HepG2 (cell line): ENCODE results near the gene CALML5. TPM values are rescaled to one million over a fixed set of nuclear protein-coding genes. Genes with fewer than 3 reads are reported as not detected.

ENCODE experiments used
- ATAC-seq: fragments of 200-7000 bp; cut with Tn5 transposase; 3 replicates; pipeline ENCODE4 v1.9.1; 2020; ENCODE audit warnings: mild to moderate bottlenecking, moderate library complexity
- BruUV-seq: library from RNA; stranded (reverse); fragments of 400-500 nt; replicated peaks from 2 replicates; lab custom pipeline; 2021; lab: Mats Ljungman, UMichigan
- CTCF ChIA-PET: fragments of 300-600 bp; formaldehyde crosslinking; extraction: SDS; loops from one replicate; lab custom pipeline; 2021; ENCODE audit warnings: low total read pairs, inconsistent platforms, low intra/inter-chr PET ratio; lab: Yijun Ruan, JAX
- POLR2A ChIA-PET: fragments of 350-600 bp; sonication (Branson Sonifier 250); formaldehyde crosslinking; loops from one replicate; lab custom pipeline; 2020; ENCODE audit warnings: antibody characterized with exemption, inconsistent platforms; lab: Yijun Ruan, JAX
- DNase-seq: peaks from one replicate; pipeline ENCODE4 v3.0.0-alpha.2; 2015; ENCODE audit warnings: low spot score
- FAIRE-seq: peaks from 3 replicates; lab custom pipeline; 2011; peaks lifted over from hg19 to GRCh38; lab: Jason Lieb, UNC
- H2AFZ ChIP-seq: one replicate; pipeline ENCODE4 v1.6.1; 2011; ENCODE audit warnings: low read length, inconsistent platforms
- H3K27ac ChIP-seq: fragments of 300-600 bp; 3 replicates; pipeline ENCODE4 v1.8.0; 2011; ENCODE audit warnings: mixed run types, mild to moderate bottlenecking, mixed read lengths, low read length, inconsistent platforms; ENCODE audit not compliant: insufficient read depth; ENCODE audit errors: extremely low read length
- H3K27me3 ChIP-seq, 2 experiments: fragments of 200-600 bp in 1 of 2; 2 replicates in 1 of 2; 3 replicates in 1 of 2; pipeline versions ENCODE4 v1.6.0 to v1.8.0; 2011; ENCODE audit warnings: low read length in 2 of 2, mild to moderate bottlenecking in 2 of 2, moderate library complexity in 2 of 2, inconsistent platforms in 1 of 2; ENCODE audit not compliant: insufficient read depth in 2 of 2, control insufficient read depth in 1 of 2
- H3K36me3 ChIP-seq, 2 experiments: fragments of 200-600 bp in 1 of 2; replicated peaks in 1 of 2; 2 replicates in 1 of 2; 3 replicates in 1 of 2; pipeline versions ENCODE4 v1.5.1 to v1.8.0; 2011; ENCODE audit warnings: low read length in 2 of 2, inconsistent platforms in 1 of 2; ENCODE audit not compliant: insufficient read depth in 2 of 2, control insufficient read depth in 1 of 2
- H3K4me1 ChIP-seq: 2 replicates; pipeline ENCODE4 v1.5.1; 2012; ENCODE audit warnings: low read length, inconsistent platforms; ENCODE audit not compliant: insufficient read depth
- H3K4me2 ChIP-seq: 2 replicates; pipeline ENCODE4 v1.6.0; 2011; ENCODE audit warnings: low read depth, low read length, inconsistent platforms
- H3K4me3 ChIP-seq, 3 experiments: fragments of 200-600 bp in 1 of 3; sonication (generic), shearing (Covaris generic) in 1 of 3; replicated peaks in 1 of 3; 2 replicates each; pipeline ENCODE4 v1.5.1; 2011 to 2016; ENCODE audit warnings: low read length in 3 of 3, inconsistent platforms in 2 of 3, low read depth in 2 of 3, mild to moderate bottlenecking in 2 of 3, control low read depth in 1 of 3, mixed read lengths in 1 of 3; ENCODE audit not compliant: insufficient read depth in 1 of 3
- H3K79me2 ChIP-seq: one replicate; pipeline ENCODE4 v1.6.1; 2011; ENCODE audit warnings: low read length, inconsistent platforms; ENCODE audit not compliant: insufficient read depth
- H3K9ac ChIP-seq: 2 replicates; pipeline ENCODE4 v1.6.0; 2011; ENCODE audit warnings: mild to moderate bottlenecking, low read depth, low read length, inconsistent platforms; ENCODE audit not compliant: insufficient read depth
- H3K9me3 ChIP-seq: 2 replicates; pipeline ENCODE4 v1.5.1; 2012; ENCODE audit warnings: mild to moderate bottlenecking, low read length
- H4K20me1 ChIP-seq: 2 replicates; pipeline ENCODE4 v1.6.0; 2011; ENCODE audit warnings: inconsistent platforms, mild to moderate bottlenecking, low read length, moderate library complexity; ENCODE audit not compliant: insufficient read depth
- ASH2L ChIP-seq: fragments of 300-600, 200-600 bp; sonication (generic); IDR thresholded peaks from 2 replicates; pipeline ENCODE4 v1.7.0; 2017; ENCODE audit warnings: low read depth, mild to moderate bottlenecking, moderate library complexity, mixed read lengths, low read length; ENCODE audit not compliant: insufficient read length
- ELF1 ChIP-seq: sonication (generic); formaldehyde crosslinking; IDR thresholded peaks from 2 replicates; pipeline ENCODE4 v1.4.0; 2020; ENCODE audit warnings: missing genetic modification reagents
- HMGXB3 ChIP-seq: sonication (generic); formaldehyde crosslinking; IDR thresholded peaks from 2 replicates; pipeline ENCODE4 v1.4.0; 2020; ENCODE audit warnings: missing genetic modification reagents, borderline replicate concordance
- IKZF1 ChIP-seq: fragments of 450-650 bp; IDR thresholded peaks from 2 replicates; pipeline ENCODE4 v1.7.1; 2016
- KDM1A ChIP-seq: IDR thresholded peaks from 2 replicates; pipeline ENCODE4 v1.6.1; 2016; ENCODE audit warnings: missing compliant biosample characterization
- NCOA1 ChIP-seq: sonication (generic); formaldehyde crosslinking; IDR thresholded peaks from 2 replicates; pipeline ENCODE4 v1.9.0; 2021; ENCODE audit warnings: missing genetic modification reagents
- NR3C1 ChIP-seq: sonication (generic); formaldehyde crosslinking; IDR thresholded peaks from 2 replicates; pipeline ENCODE4 v1.4.0; 2020; ENCODE audit warnings: missing genetic modification reagents
- PHF20 ChIP-seq: sonication (generic); formaldehyde crosslinking; IDR thresholded peaks from 2 replicates; pipeline ENCODE4 v1.5.0; 2020; ENCODE audit warnings: mild to moderate bottlenecking, missing genetic modification reagents
- REXO4 ChIP-seq: sonication (generic); formaldehyde crosslinking; IDR thresholded peaks from 2 replicates; pipeline ENCODE4 v1.8.0; 2022; ENCODE audit warnings: missing genetic modification reagents, mild to moderate bottlenecking, borderline replicate concordance
- SALL1 ChIP-seq: sonication (generic); formaldehyde crosslinking; IDR thresholded peaks from 2 replicates; pipeline ENCODE4 v1.8.0; 2022; ENCODE audit warnings: mild to moderate bottlenecking, missing genetic modification reagents
- SALL2 ChIP-seq: sonication (generic); formaldehyde crosslinking; IDR thresholded peaks from 2 replicates; pipeline ENCODE4 v1.8.1; 2023; ENCODE audit warnings: mild to moderate bottlenecking, missing genetic modification reagents, inconsistent platforms
- TRIM24 ChIP-seq: sonication (generic); formaldehyde crosslinking; IDR thresholded peaks from 2 replicates; pipeline ENCODE4 v1.8.0; 2022; ENCODE audit warnings: mild to moderate bottlenecking, missing genetic modification reagents
- ZBTB38 ChIP-seq: sonication (generic); formaldehyde crosslinking; IDR thresholded peaks from 2 replicates; pipeline ENCODE4 v1.5.1; 2020; ENCODE audit warnings: mild to moderate bottlenecking, missing genetic modification reagents
- ZNF569 ChIP-seq: sonication (generic); formaldehyde crosslinking; IDR thresholded peaks from 2 replicates; pipeline ENCODE4 v1.5.0; 2020; ENCODE audit warnings: mild to moderate bottlenecking, missing genetic modification reagents, moderate library complexity, borderline replicate concordance
- ZNF607 ChIP-seq: sonication (generic); formaldehyde crosslinking; IDR thresholded peaks from 2 replicates; pipeline ENCODE4 v1.5.1; 2020; ENCODE audit warnings: missing genetic modification reagents, mild to moderate bottlenecking, borderline replicate concordance
- ZNF652 ChIP-seq: IDR thresholded peaks from 2 replicates; pipeline ENCODE4 v1.6.1; 2016; ENCODE audit warnings: low read depth, borderline replicate concordance
- ZNF747 ChIP-seq: sonication (generic); formaldehyde crosslinking; IDR thresholded peaks from 2 replicates; pipeline ENCODE4 v1.8.1; 2023; ENCODE audit warnings: missing genetic modification reagents, mild to moderate bottlenecking, borderline replicate concordance
- ZNF839 ChIP-seq: sonication (generic); formaldehyde crosslinking; IDR thresholded peaks from 2 replicates; pipeline ENCODE4 v1.4.0; 2020; ENCODE audit warnings: missing genetic modification reagents, mild to moderate bottlenecking, borderline replicate concordance
- ZSCAN25 ChIP-seq: sonication (generic); formaldehyde crosslinking; IDR thresholded peaks from 2 replicates; pipeline ENCODE4 v1.8.0; 2022; ENCODE audit warnings: mild to moderate bottlenecking, missing genetic modification reagents
- WGBS: methylation state at CpG from one replicate; pipeline ENCODE4 v1.1.6; 2017; ENCODE audit warnings: low lambda C conversion rate; 5-methylcytosine and 5-hydroxymethylcytosine counted together
- in situ Hi-C: cut with HindIII; loops from 2 replicates; pipeline ENCODE4 v1.10.0; 2017; ENCODE audit warnings: low pct_unique_long_range_greater_than_20kb; ENCODE audit not compliant: extremely low pct_ligation_motif_present
- intact Hi-C: fragments of 100-400 bp; cut with micrococcal nuclease; formaldehyde crosslinking; loops from one replicate; pipeline ENCODE4 v1.10.0; 2022; ENCODE audit not compliant: unreplicated experiment
- polyA plus RNA-seq, 8 experiments: library from polyadenylated mRNA; depleted of rRNA in 3 of 8; stranded (reverse) in 7 of 8; unstranded in 1 of 8; fragments of >200 nt; fragmentation: Illumina TruSeq in 4 of 8; extraction: Trizol in 4 of 8; gene quantifications; 2 replicates each; pipeline versions ENCODE4 v1.2.1 to v1.2.3, GENCODE V29; 2011 to 2016; ENCODE audit warnings: low read depth in 4 of 8, missing spikeins in 1 of 8, mixed read lengths in 1 of 8; ENCODE audit not compliant: insufficient read depth in 1 of 8
- total RNA-seq, 5 experiments: library from RNA; depleted of rRNA; stranded (reverse); fragments of >200 nt; fragmentation: Illumina TruSeq; extraction: Trizol; gene quantifications; 2 replicates each; pipeline ENCODE4 v1.2.3, GENCODE V29; 2016; ENCODE audit warnings: low read depth in 1 of 5

Gene CALML5
- total and polyA plus RNA-seq, 2 of the 13 experiments (the other 11 are each of a cell fraction or from before 2014, with no cell fraction given) = not detected

DNA sequence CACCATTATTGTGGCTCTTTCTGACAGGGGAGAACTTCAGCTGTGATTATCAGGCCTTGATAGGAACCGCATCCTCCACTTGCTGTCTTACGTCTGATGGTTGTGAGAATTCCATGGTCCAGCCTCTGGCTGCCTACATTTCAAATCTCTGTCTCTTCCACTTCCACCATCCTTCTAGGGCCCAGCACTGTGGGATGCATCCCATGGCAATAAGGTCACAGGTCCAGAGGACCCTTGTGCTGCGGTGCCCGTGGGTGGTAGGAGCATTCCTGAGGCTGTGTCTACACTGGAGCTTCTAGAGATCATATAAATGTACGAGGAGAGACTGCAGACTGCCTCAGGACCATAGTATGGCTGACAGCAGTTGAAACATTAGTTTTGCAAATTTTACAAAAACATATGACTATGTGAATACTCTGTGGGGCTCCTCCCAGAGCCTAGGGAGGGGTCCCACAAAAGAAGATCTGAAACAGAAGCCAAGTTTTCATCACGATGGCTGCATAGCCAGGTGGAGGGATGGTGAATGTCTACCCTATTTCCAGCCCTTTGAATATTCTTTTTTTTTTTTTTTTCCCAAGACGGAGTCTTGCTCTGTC is 37.2 kb upstream of the CALML5 start:
- 93% methylated on average over 7 of the region's 7 CpGs for WGBS
- Histone ChIP-seq H3K9ac (no peak overlapping the region), H3K4me2 (no peak overlapping the region), H3K27me3 (no peaks in the 10 kb centered on the region), H4K20me1 (no peaks in the 10 kb centered on the region), H3K4me3 (no peak overlapping the region), H3K27ac (no peak overlapping the region), H3K4me1 (peaks cover 82% of the 10 kb centered on the region), H3K36me3 (no peaks in the 10 kb centered on the region), H3K79me2 (no peaks in the 10 kb centered on the region), H2AFZ (no peak overlapping the region), H3K9me3 (no peaks in the 10 kb centered on the region)
- ChIA-PET POLR2A (no interaction called here), CTCF (no interaction called here)
- TF ChIP-seq ZNF652 (CRISPR knock-in tag) (no peak), ASH2L (no peak), ZSCAN25 (CRISPR knock-in tag) (no peak), ZNF839 (CRISPR knock-in tag) (no peak), KDM1A (CRISPR knock-in tag) (no peak), IKZF1 (no peak), HMGXB3 (no peak), ZNF569 (CRISPR knock-in tag) (no peak), REXO4 (CRISPR knock-in tag) (no peak), NR3C1 (CRISPR knock-in tag) (no peak), PHF20 (CRISPR knock-in tag) (no peak), TRIM24 (CRISPR knock-in tag) (no peak), SALL1 (CRISPR knock-in tag) (no peak), ZBTB38 (CRISPR knock-in tag) (no peak), ELF1 (no peak), ZNF747 (CRISPR knock-in tag) (no peak), NCOA1 (CRISPR knock-in tag) (no peak), SALL2 (CRISPR knock-in tag) (no peak), ZNF607 (CRISPR knock-in tag) (no peak)
- no peak for FAIRE-seq
- ATAC-seq = no peak
- DNase-seq = no peak
- in situ Hi-C loops (no loop called here), intact Hi-C loops (no loop called here)
- no TSS peak for BruUV-seq
